NOMO-1 treated with DMSO at 0.1 percent for 48 hours (cell line): ENCODE data around the gene FAM216A.
"Not testable (repeated sequence)": the region's sequence is repeated elsewhere in the genome, so short reads cannot be mapped to it uniquely, and the experiment has no call there.

Experiments used
- DNase-seq: peaks from one replicate; lab custom pipeline; 2025; ENCODE audit not compliant: unreplicated experiment; lab: John Stamatoyannopoulos, UW

Gene FAM216A

GRCh38 chr12:110468214-110469048 is at the start of gene FAM216A, which contains the start of gene GPN3:
Gene FAM216A (plus strand): TSS chr12:110468845. CDS start chr12:110468876, 31 bp downstream.
Gene GPN3 (minus strand): TSS chr12:110468257. CDS start chr12:110468203, 54 bp downstream.
- peak; percentile 99 for DNase-seq

GRCh38 chr12:110420644-110421043 is 48.0 kb upstream of the FAM216A start:
- not testable (repeated sequence) for DNase-seq

GRCh38 chr12:110421159-110421661 is 47.4 kb upstream of the FAM216A start:
- no peak for DNase-seq

GRCh38 chr12:110421701-110422100 is 46.9 kb upstream of the FAM216A start:
- no peak for DNase-seq

GRCh38 chr12:110424237-110424636 is 44.4 kb upstream of the FAM216A start:
- no peak for DNase-seq

- peak; percentile 7 for DNase-seq
Measured at GRCh38 chr12:110426406-110426805, 42.2 kb upstream of the FAM216A start.

GRCh38 chr12:110429676-110430075 is 39.0 kb upstream of the FAM216A start:
- not testable (repeated sequence) for DNase-seq

- DNase-seq: no peak
Measured at GRCh38 chr12:110431957-110432587, 36.6 kb upstream of the FAM216A start.

- DNase-seq: no peak
Measured at GRCh38 chr12:110436231-110436630, 32.4 kb upstream of the FAM216A start.

GRCh38 chr12:110444455-110444854 is 24.2 kb upstream of the FAM216A start:
- no peak for DNase-seq

- DNase-seq: peak; percentile 95
Measured at GRCh38 chr12:110449799-110450497, 18.7 kb upstream of the FAM216A start, which contains the start of gene ARPC3. Gene ARPC3 (minus strand): TSS chr12:110450337. CDS start chr12:110450260, 77 bp downstream.

GRCh38 chr12:110451263-110451662 is 17.4 kb upstream of the FAM216A start:
- DNase-seq: no peak

- no peak for DNase-seq
Measured at GRCh38 chr12:110453569-110454296, 14.9 kb upstream of the FAM216A start.

- no peak for DNase-seq
Measured at GRCh38 chr12:110458756-110459155, 9.9 kb upstream of the FAM216A start.

- DNase-seq: not testable (repeated sequence)
Measured at GRCh38 chr12:110461189-110461588, 7.5 kb upstream of the FAM216A start.

- DNase-seq: no peak
Measured at GRCh38 chr12:110465024-110465423, 3.6 kb upstream of the FAM216A start.

- not testable (repeated sequence) for DNase-seq
Measured at GRCh38 chr12:110465765-110466164, 2.9 kb upstream of the FAM216A start.

GRCh38 chr12:110466791-110467190 is 1.9 kb upstream of the FAM216A start:
- peak; percentile 34 for DNase-seq

GRCh38 chr12:110467847-110468213 is 815 bp upstream of the FAM216A start:
- DNase-seq: no peak

- DNase-seq: no peak
Measured at GRCh38 chr12:110475426-110475825, 6.8 kb downstream of the FAM216A start.
